CD4-positive, alpha-beta T cell treated with Interleukin-6 at 100 ng/mL for 8 hours (primary cell): Measurements from ENCODE around the gene ZFYVE26.
A peak's percentile ranks its signal among the peaks of the same experiment; 100 is the strongest.
"Not testable (repeated sequence)": the region's sequence is repeated elsewhere in the genome, so short reads cannot be mapped to it uniquely, and the experiment has no call there.

Experiments used
- DNase-seq: peaks from one replicate; pipeline ENCODE4 v3.0.0-alpha.2; 2020; ENCODE audit warnings: mixed read lengths, low spot score

ZFYVE26 gene

GRCh38 chr14:67705211-67705610, 111.2 kb downstream of the ZFYVE26 start:
- no peak for DNase-seq

GRCh38 chr14:67704484-67705089, 111.8 kb downstream of the ZFYVE26 start:
- DNase-seq = peak; percentile 48

- no peak for DNase-seq
Observed at GRCh38 chr14:67703997-67704396, 112.4 kb downstream of the ZFYVE26 start.

- not testable (repeated sequence) for DNase-seq
Observed at GRCh38 chr14:67701492-67701891, 114.9 kb downstream of the ZFYVE26 start, which contains the start of gene RDH12. Gene RDH12 (plus strand): TSS chr14:67701886. CDS start chr14:67722643, 20,757 bp downstream.

GRCh38 chr14:67698179-67698578, 118.2 kb downstream of the ZFYVE26 start:
- no peak for DNase-seq

- no peak for DNase-seq
Observed at GRCh38 chr14:67697006-67697405, 119.4 kb downstream of the ZFYVE26 start.
